ENCODE measurements around the gene FNDC3B. TPM values are rescaled to one million over a fixed set of nuclear protein-coding genes. Genes with fewer than 3 reads are reported as not detected.

The FNDC3B gene
- total RNA-seq, 2 experiments from 2014 or later = 10.6 to 12.0 TPM

GRCh38 chr3:172292422-172292821 is 253.0 kb downstream of the FNDC3B start:
- no peak overlapping the region for H3K4me3 Mint-ChIP-seq
- no peaks in the 10 kb centered on the region for H3K27me3 Mint-ChIP-seq
- ChIA-PET CTCF (interaction anchor here (1.3 kb wide), 1 partner anchor 40 kb away, joined by 3 read pairs; no protein-coding TSS in a partner anchor), POLR2A (interaction anchor here (1.4 kb wide), 1 partner anchor 17 kb away, joined by 3 read pairs; no protein-coding TSS in a partner anchor)
- no peak for ATAC-seq
- intact Hi-C loops (cut with micrococcal nuclease) = no loop called here
- no peak overlapping the region for H3K27ac Mint-ChIP-seq
- H3K9me3 Mint-ChIP-seq = no peaks in the 10 kb centered on the region
- peaks cover 9% of the 10 kb centered on the region for H3K4me1 Mint-ChIP-seq (ENCODE audit: low read depth)
- TF ChIP-seq CTCF (IDR thresholded peaks at IDR 0.05) = no peak
- DNase-seq = no peak
- H3K36me3 Mint-ChIP-seq (ENCODE audit: low read depth) = peaks cover 12% of the 10 kb centered on the region

GRCh38 chr3:172293093-172293492 is 253.7 kb downstream of the FNDC3B start:
- peaks cover 12% of the 10 kb centered on the region for H3K36me3 Mint-ChIP-seq (ENCODE audit: low read depth)
- no peak overlapping the region for H3K27ac Mint-ChIP-seq
- intact Hi-C loops (cut with micrococcal nuclease) = no loop called here
- H3K4me3 Mint-ChIP-seq = no peak overlapping the region
- CTCF ChIA-PET = no interaction called here
- H3K27me3 Mint-ChIP-seq = no peaks in the 10 kb centered on the region
- POLR2A ChIA-PET = interaction anchor here (1.4 kb wide), 1 partner anchor 17 kb away, joined by 3 read pairs; no protein-coding TSS in a partner anchor
- H3K4me1 Mint-ChIP-seq (ENCODE audit: low read depth) = peaks cover 8% of the 10 kb centered on the region
- ATAC-seq (no peak), DNase-seq (no peak)
- H3K9me3 Mint-ChIP-seq = no peaks in the 10 kb centered on the region
- TF ChIP-seq CTCF (IDR thresholded peaks at IDR 0.05) = no peak

GRCh38 chr3:172294223-172294806 is 254.9 kb downstream of the FNDC3B start:
- H3K27ac Mint-ChIP-seq = no peak overlapping the region
- ChIA-PET POLR2A (interaction anchor here (0.6 kb wide), 1 partner anchor 335 kb away, joined by 3 read pairs; no protein-coding TSS in a partner anchor), CTCF (no interaction called here)

GRCh38 chr3:172296248-172296974 is 257.0 kb downstream of the FNDC3B start:
- intact Hi-C loops (cut with micrococcal nuclease) = no loop called here
- Mint-ChIP-seq H3K27me3 (no peaks in the 10 kb centered on the region), H3K9me3 (no peaks in the 10 kb centered on the region), H3K4me1 (ENCODE audit: low read depth) (no peaks in the 10 kb centered on the region), H3K27ac (no peak overlapping the region), H3K36me3 (ENCODE audit: low read depth) (peaks cover 10% of the 10 kb centered on the region), H3K4me3 (no peak overlapping the region)
- POLR2A ChIA-PET = no interaction called here
- DNase-seq = no peak
- no peak for ATAC-seq
- CTCF ChIA-PET = interaction anchor here (0.6 to 1.4 kb wide), 2 partner anchors 36 to 1533 kb away, joined by 3 to 4 read pairs; no protein-coding TSS in a partner anchor
- TF ChIP-seq CTCF (IDR thresholded peaks at IDR 0.05) = no peak

More at GRCh38 chr3:172294223-172294806, 254.9 kb downstream of the FNDC3B start:
- Mint-ChIP-seq H3K4me1 (ENCODE audit: low read depth) (no peaks in the 10 kb centered on the region), H3K27me3 (no peaks in the 10 kb centered on the region), H3K9me3 (no peaks in the 10 kb centered on the region), H3K36me3 (ENCODE audit: low read depth) (peaks cover 12% of the 10 kb centered on the region), H3K4me3 (no peak overlapping the region)
- no peak for TF ChIP-seq CTCF (IDR thresholded peaks at IDR 0.05)
- no peak for ATAC-seq
- no peak for DNase-seq
- intact Hi-C loops (cut with micrococcal nuclease) = no loop called here

- intact Hi-C loops (cut with micrococcal nuclease) = no loop called here
- Mint-ChIP-seq H3K4me3 (no peak overlapping the region), H3K27me3 (no peaks in the 10 kb centered on the region), H3K27ac (no peak overlapping the region), H3K9me3 (no peaks in the 10 kb centered on the region), H3K36me3 (ENCODE audit: low read depth) (peaks cover 10% of the 10 kb centered on the region), H3K4me1 (ENCODE audit: low read depth) (no peaks in the 10 kb centered on the region)
- ChIA-PET POLR2A (no interaction called here), CTCF (interaction anchor here (0.6 to 1.4 kb wide), 2 partner anchors 36 to 1534 kb away, joined by 3 to 4 read pairs; no protein-coding TSS in a partner anchor)
- no peak for TF ChIP-seq CTCF (IDR thresholded peaks at IDR 0.05)
- DNase-seq (no peak), ATAC-seq (no peak)
Measured at GRCh38 chr3:172296975-172297332, 257.6 kb downstream of the FNDC3B start.

All from activated CD8-positive, alpha-beta T cell treated with anti-CD3 and anti-CD28 coated beads for 36 hours (primary cell).